CD4-positive, alpha-beta T cell treated with Interleukin-21 for 1 hour (primary cell): ENCODE results near the gene PRKACB.

Experiments used
- DNase-seq: peaks from one replicate; pipeline ENCODE4 v3.0.0-alpha.2; 2020

Gene PRKACB

DNA sequence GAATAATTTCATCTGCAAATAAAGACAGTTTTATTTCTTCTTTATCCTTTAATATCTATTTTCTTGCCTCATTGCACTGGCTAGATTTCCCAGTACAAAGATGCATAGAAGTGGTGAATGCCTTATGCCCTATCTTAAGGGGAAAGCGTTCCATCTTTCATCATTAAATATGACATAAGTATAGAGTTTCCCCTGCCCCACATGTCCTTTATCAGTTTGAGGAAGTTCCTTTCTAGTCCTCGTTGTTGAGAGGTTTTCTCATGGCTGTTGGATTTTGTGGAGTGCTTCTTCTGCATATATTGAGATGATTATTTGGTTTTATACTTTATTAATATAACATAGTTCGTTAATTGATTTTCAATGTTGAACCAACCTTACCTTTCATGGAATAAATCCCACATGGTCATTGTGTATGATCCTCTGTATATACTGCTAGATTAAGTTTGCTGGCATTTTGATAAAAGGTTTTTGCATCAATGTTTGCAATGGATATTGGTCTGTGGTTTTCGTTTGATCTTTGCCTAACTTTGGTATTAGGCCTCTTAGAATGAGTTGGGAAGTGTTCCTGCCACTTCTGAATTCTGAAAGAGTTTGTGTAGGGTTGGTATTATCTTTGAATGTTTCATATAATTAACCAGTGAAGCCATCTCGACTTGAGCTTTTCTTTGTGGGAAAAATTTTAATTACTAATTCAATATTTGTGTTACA is 15.6 kb downstream of the PRKACB start:
- DNase-seq = no peak

GRCh38 chr1:84162295-84162694 is 18.2 kb downstream of the PRKACB start:
- DNase-seq = no peak

- no peak for DNase-seq
Measured at GRCh38 chr1:84163123-84163931, 19.3 kb downstream of the PRKACB start.

GRCh38 chr1:84164161-84164560 is 20.1 kb downstream of the PRKACB start:
- DNase-seq = no peak

GRCh38 chr1:84164567-84165021 is 20.5 kb downstream of the PRKACB start:
- DNase-seq = no peak

GRCh38 chr1:84165601-84166000 is 21.5 kb downstream of the PRKACB start:
- DNase-seq = peak; percentile 31

- DNase-seq = no peak
Measured at GRCh38 chr1:84166797-84167196, 22.7 kb downstream of the PRKACB start.

GRCh38 chr1:84168783-84169182 is 24.7 kb downstream of the PRKACB start:
- no peak for DNase-seq

GRCh38 chr1:84170171-84170570 is 26.1 kb downstream of the PRKACB start:
- no peak for DNase-seq

DNA sequence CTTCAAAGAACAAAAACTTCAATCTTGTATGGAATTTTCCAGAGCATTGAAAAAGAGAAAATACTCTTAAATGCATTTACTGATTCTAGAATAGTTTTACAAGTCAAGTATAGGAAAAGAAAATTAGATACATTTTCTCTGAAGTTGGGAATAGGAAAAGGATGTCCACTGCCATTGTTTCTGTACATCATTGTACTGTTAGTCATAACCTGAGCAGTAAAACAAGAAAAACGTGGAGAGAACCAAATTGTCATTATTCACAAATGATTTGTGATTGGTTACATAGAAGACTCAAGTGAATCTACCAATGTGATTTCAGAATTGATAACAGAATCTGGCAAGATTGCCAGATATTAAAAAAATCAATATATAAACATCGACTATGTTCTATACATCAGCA is 27.4 kb downstream of the PRKACB start:
- no peak for DNase-seq

GRCh38 chr1:84174051-84174556 is 30.0 kb downstream of the PRKACB start:
- DNase-seq = no peak

- DNase-seq = no peak
Measured at GRCh38 chr1:84181350-84182005, 37.4 kb downstream of the PRKACB start.

GRCh38 chr1:84190455-84190854 is 46.4 kb downstream of the PRKACB start:
- no peak for DNase-seq

DNA sequence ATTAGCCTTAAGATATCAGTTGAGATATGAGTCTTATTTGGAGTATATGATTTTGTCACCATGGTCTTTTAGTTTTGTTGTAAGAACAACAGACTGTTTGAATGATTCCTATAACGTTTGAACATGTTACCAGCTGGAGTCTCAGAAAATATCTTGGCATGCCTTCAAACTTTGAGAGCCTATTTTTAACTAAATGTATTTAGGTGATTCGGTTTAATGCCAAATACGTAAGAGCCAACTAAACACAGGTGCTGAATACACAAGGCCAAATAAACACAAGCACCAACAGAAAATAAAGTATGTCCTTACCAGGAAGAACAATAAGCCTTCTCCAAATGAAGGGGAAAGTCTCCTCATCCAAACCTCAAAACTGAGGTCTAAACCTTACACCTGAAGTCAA is 48.6 kb downstream of the PRKACB start:
- no peak for DNase-seq

DNA sequence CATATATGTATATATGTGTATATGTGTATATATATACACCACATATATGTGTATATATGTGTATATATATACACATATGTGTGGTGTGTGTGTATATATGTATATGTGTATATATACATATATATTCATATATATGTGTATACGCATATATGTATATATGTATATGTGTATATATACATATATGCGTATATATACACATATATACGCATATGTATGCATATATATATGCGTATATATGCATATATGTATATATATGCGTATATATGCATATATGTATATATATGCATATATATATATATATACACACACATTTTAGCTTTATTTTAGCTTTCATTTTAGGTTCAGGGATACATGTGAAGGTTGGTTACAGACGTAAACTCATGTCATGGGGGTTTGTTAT is 54.8 kb downstream of the PRKACB start:
- DNase-seq = no peak

- no peak for DNase-seq
Measured at GRCh38 chr1:84199257-84199656, 55.2 kb downstream of the PRKACB start.

DNA sequence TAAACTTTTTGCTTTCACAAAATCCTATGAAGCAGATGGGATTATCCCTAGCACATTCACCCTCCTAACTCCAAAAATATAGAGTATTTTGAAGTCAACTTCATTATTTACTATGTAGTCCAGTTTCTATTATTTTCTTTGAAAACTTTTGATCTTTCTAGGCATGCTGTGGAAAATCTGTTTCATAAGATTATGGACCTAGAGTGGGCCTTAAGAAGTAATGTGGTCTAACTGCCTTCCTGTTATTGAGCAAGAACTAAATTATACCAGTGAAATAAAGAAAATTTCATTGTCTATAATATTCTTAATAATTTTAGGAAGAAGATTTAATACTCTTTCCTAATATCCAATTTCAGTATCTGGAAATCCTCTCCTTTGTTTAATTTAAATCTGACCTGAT is 58.1 kb downstream of the PRKACB start:
- no peak for DNase-seq

GRCh38 chr1:84206375-84206774 is 62.3 kb downstream of the PRKACB start:
- DNase-seq = no peak

- DNase-seq = no peak
Measured at GRCh38 chr1:84208935-84209334, 64.9 kb downstream of the PRKACB start.

- DNase-seq = no peak
Measured at GRCh38 chr1:84214115-84214956, 70.3 kb downstream of the PRKACB start.

DNA sequence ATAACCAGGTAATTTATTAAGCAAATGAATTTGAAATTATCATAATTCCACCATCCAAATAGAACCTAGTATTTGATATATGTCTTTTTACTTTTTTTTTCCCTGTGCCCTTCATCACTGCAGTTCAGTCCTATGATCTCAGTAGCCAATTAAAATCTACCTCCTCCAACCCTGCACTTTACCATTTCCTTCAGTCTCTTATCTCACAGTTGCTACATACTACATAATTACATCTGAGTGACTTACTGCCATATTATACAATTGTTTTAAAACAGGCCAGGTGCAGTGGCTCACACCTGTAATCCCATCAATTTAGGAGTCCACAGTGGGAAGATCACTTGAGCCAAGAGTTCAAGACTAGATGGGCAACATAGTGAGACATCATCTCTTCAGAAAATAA is 73.2 kb downstream of the PRKACB start:
- DNase-seq = no peak

GRCh38 chr1:84223751-84224432 is 79.8 kb downstream of the PRKACB start:
- no peak for DNase-seq
